HepG2 (cell line): ENCODE data around the gene KLF11. TPM values are rescaled to one million over a fixed set of nuclear protein-coding genes. Genes with fewer than 3 reads are reported as not detected.

Experiments
- ATAC-seq: fragments of 200-7000 bp; cut with Tn5 transposase; 3 replicates; pipeline ENCODE4 v1.9.1; 2020; ENCODE audit warnings: mild to moderate bottlenecking, moderate library complexity
- BruUV-seq: library from RNA; stranded (reverse); fragments of 400-500 nt; replicated peaks from 2 replicates; lab custom pipeline; 2021; lab: Mats Ljungman, UMichigan
- CTCF ChIA-PET: fragments of 300-600 bp; formaldehyde crosslinking; extraction: SDS; loops from one replicate; lab custom pipeline; 2021; ENCODE audit warnings: low total read pairs, inconsistent platforms, low intra/inter-chr PET ratio; lab: Yijun Ruan, JAX
- POLR2A ChIA-PET: fragments of 350-600 bp; sonication (Branson Sonifier 250); formaldehyde crosslinking; loops from one replicate; lab custom pipeline; 2020; ENCODE audit warnings: antibody characterized with exemption, inconsistent platforms; lab: Yijun Ruan, JAX
- DNase-seq: peaks from one replicate; pipeline ENCODE4 v3.0.0-alpha.2; 2015; ENCODE audit warnings: low spot score
- FAIRE-seq: peaks from 3 replicates; lab custom pipeline; 2011; peaks lifted over from hg19 to GRCh38; lab: Jason Lieb, UNC
- H2AFZ ChIP-seq: one replicate; pipeline ENCODE4 v1.6.1; 2011; ENCODE audit warnings: low read length, inconsistent platforms
- H3K27ac ChIP-seq: fragments of 300-600 bp; 3 replicates; pipeline ENCODE4 v1.8.0; 2011; ENCODE audit warnings: mixed run types, mild to moderate bottlenecking, mixed read lengths, low read length, inconsistent platforms; ENCODE audit not compliant: insufficient read depth; ENCODE audit errors: extremely low read length
- H3K27me3 ChIP-seq, 2 experiments: fragments of 200-600 bp in 1 of 2; 2 replicates in 1 of 2; 3 replicates in 1 of 2; pipeline versions ENCODE4 v1.6.0 to v1.8.0; 2011; ENCODE audit warnings: low read length in 2 of 2, mild to moderate bottlenecking in 2 of 2, moderate library complexity in 2 of 2, inconsistent platforms in 1 of 2; ENCODE audit not compliant: insufficient read depth in 2 of 2, control insufficient read depth in 1 of 2
- H3K36me3 ChIP-seq, 2 experiments: fragments of 200-600 bp in 1 of 2; replicated peaks in 1 of 2; 2 replicates in 1 of 2; 3 replicates in 1 of 2; pipeline versions ENCODE4 v1.5.1 to v1.8.0; 2011; ENCODE audit warnings: low read length in 2 of 2, inconsistent platforms in 1 of 2; ENCODE audit not compliant: insufficient read depth in 2 of 2, control insufficient read depth in 1 of 2
- H3K4me1 ChIP-seq: 2 replicates; pipeline ENCODE4 v1.5.1; 2012; ENCODE audit warnings: low read length, inconsistent platforms; ENCODE audit not compliant: insufficient read depth
- H3K4me2 ChIP-seq: 2 replicates; pipeline ENCODE4 v1.6.0; 2011; ENCODE audit warnings: low read depth, low read length, inconsistent platforms
- H3K4me3 ChIP-seq, 3 experiments: fragments of 200-600 bp in 1 of 3; sonication (generic), shearing (Covaris generic) in 1 of 3; replicated peaks in 1 of 3; 2 replicates each; pipeline ENCODE4 v1.5.1; 2011 to 2016; ENCODE audit warnings: low read length in 3 of 3, inconsistent platforms in 2 of 3, low read depth in 2 of 3, mild to moderate bottlenecking in 2 of 3, control low read depth in 1 of 3, mixed read lengths in 1 of 3; ENCODE audit not compliant: insufficient read depth in 1 of 3
- H3K79me2 ChIP-seq: one replicate; pipeline ENCODE4 v1.6.1; 2011; ENCODE audit warnings: low read length, inconsistent platforms; ENCODE audit not compliant: insufficient read depth
- H3K9ac ChIP-seq: 2 replicates; pipeline ENCODE4 v1.6.0; 2011; ENCODE audit warnings: mild to moderate bottlenecking, low read depth, low read length, inconsistent platforms; ENCODE audit not compliant: insufficient read depth
- H3K9me3 ChIP-seq: 2 replicates; pipeline ENCODE4 v1.5.1; 2012; ENCODE audit warnings: mild to moderate bottlenecking, low read length
- H4K20me1 ChIP-seq: 2 replicates; pipeline ENCODE4 v1.6.0; 2011; ENCODE audit warnings: inconsistent platforms, mild to moderate bottlenecking, low read length, moderate library complexity; ENCODE audit not compliant: insufficient read depth
- ATF4 ChIP-seq, 2 experiments: fragments of 450-650 bp in 1 of 2; sonication (generic) in 1 of 2; formaldehyde crosslinking; IDR thresholded peaks; 2 replicates each; pipeline versions ENCODE4 v1.5.0 to v1.8.0; 2020 to 2022; ENCODE audit warnings: mild to moderate bottlenecking in 1 of 2, missing genetic modification reagents in 1 of 2
- ERF ChIP-seq: IDR thresholded peaks from 2 replicates; pipeline ENCODE4 v1.6.1; 2018; ENCODE audit warnings: missing biosample characterization, missing genetic modification reagents
- ETV5 ChIP-seq: IDR thresholded peaks from 2 replicates; pipeline ENCODE4 v1.6.1; 2018; ENCODE audit warnings: missing biosample characterization, missing genetic modification reagents, inconsistent platforms, borderline replicate concordance
- FOXK1 ChIP-seq: sonication (generic); formaldehyde crosslinking; IDR thresholded peaks from 2 replicates; pipeline ENCODE4 v1.4.0; 2020; ENCODE audit warnings: low read depth, missing genetic modification reagents, borderline replicate concordance
- FOXO1 ChIP-seq: sonication (generic); formaldehyde crosslinking; IDR thresholded peaks from 2 replicates; pipeline ENCODE4 v1.4.0; 2020; ENCODE audit warnings: missing genetic modification reagents
- MBD4 ChIP-seq: IDR thresholded peaks from 2 replicates; pipeline ENCODE4 v1.6.1; 2012; ENCODE audit warnings: low read length, inconsistent platforms, borderline replicate concordance
- MED1 ChIP-seq: sonication (generic); formaldehyde crosslinking; IDR thresholded peaks from 2 replicates; pipeline ENCODE4 v1.4.0; 2020; ENCODE audit warnings: missing genetic modification reagents
- MIXL1 ChIP-seq: IDR thresholded peaks from 2 replicates; pipeline ENCODE4 v1.6.1; 2016
- SALL1 ChIP-seq: sonication (generic); formaldehyde crosslinking; IDR thresholded peaks from 2 replicates; pipeline ENCODE4 v1.8.0; 2022; ENCODE audit warnings: mild to moderate bottlenecking, missing genetic modification reagents
- SAP130 ChIP-seq: IDR thresholded peaks from 2 replicates; pipeline ENCODE4 v1.6.1; 2016; ENCODE audit warnings: low read depth
- SKIL ChIP-seq: sonication (generic); formaldehyde crosslinking; IDR thresholded peaks from 2 replicates; pipeline ENCODE4 v1.8.0; 2022; ENCODE audit warnings: missing genetic modification reagents, mild to moderate bottlenecking, moderate library complexity, borderline replicate concordance
- SMC3 ChIP-seq: IDR thresholded peaks from 2 replicates; pipeline ENCODE4 v1.6.1; 2011; ENCODE audit warnings: low read length, improper control_type of control experiment
- TRIM24 ChIP-seq: sonication (generic); formaldehyde crosslinking; IDR thresholded peaks from 2 replicates; pipeline ENCODE4 v1.8.0; 2022; ENCODE audit warnings: mild to moderate bottlenecking, missing genetic modification reagents
- U2AF2 ChIP-seq: fragments of 200-400 bp; formaldehyde crosslinking; IDR thresholded peaks from 2 replicates; pipeline ENCODE4 v1.6.1; 2017; ENCODE audit warnings: low read depth, mild to moderate bottlenecking, low read length
- ZBTB25 ChIP-seq: IDR thresholded peaks from 2 replicates; pipeline ENCODE4 v1.6.1; 2018; ENCODE audit warnings: missing genetic modification reagents
- ZBTB33 ChIP-seq: sonication (generic); formaldehyde crosslinking; IDR thresholded peaks from 2 replicates; pipeline ENCODE4 v1.4.0; 2020; ENCODE audit warnings: missing genetic modification reagents
- ZGPAT ChIP-seq: IDR thresholded peaks from 2 replicates; pipeline ENCODE4 v1.6.1; 2016; ENCODE audit warnings: mild to moderate bottlenecking
- ZNF382 ChIP-seq: sonication (generic); formaldehyde crosslinking; IDR thresholded peaks from 2 replicates; pipeline ENCODE4 v1.5.0; 2020; ENCODE audit warnings: missing genetic modification reagents, mild to moderate bottlenecking, borderline replicate concordance
- WGBS: methylation state at CpG from one replicate; pipeline ENCODE4 v1.1.6; 2017; ENCODE audit warnings: low lambda C conversion rate; 5-methylcytosine and 5-hydroxymethylcytosine counted together
- in situ Hi-C: cut with HindIII; loops from 2 replicates; pipeline ENCODE4 v1.10.0; 2017; ENCODE audit warnings: low pct_unique_long_range_greater_than_20kb; ENCODE audit not compliant: extremely low pct_ligation_motif_present
- intact Hi-C: fragments of 100-400 bp; cut with micrococcal nuclease; formaldehyde crosslinking; loops from one replicate; pipeline ENCODE4 v1.10.0; 2022; ENCODE audit not compliant: unreplicated experiment
- polyA plus RNA-seq, 8 experiments: library from polyadenylated mRNA; depleted of rRNA in 3 of 8; stranded (reverse) in 7 of 8; unstranded in 1 of 8; fragments of >200 nt; fragmentation: Illumina TruSeq in 4 of 8; extraction: Trizol in 4 of 8; gene quantifications; 2 replicates each; pipeline versions ENCODE4 v1.2.1 to v1.2.3, GENCODE V29; 2011 to 2016; ENCODE audit warnings: low read depth in 4 of 8, missing spikeins in 1 of 8, mixed read lengths in 1 of 8; ENCODE audit not compliant: insufficient read depth in 1 of 8
- total RNA-seq, 5 experiments: library from RNA; depleted of rRNA; stranded (reverse); fragments of >200 nt; fragmentation: Illumina TruSeq; extraction: Trizol; gene quantifications; 2 replicates each; pipeline ENCODE4 v1.2.3, GENCODE V29; 2016; ENCODE audit warnings: low read depth in 1 of 5

The KLF11 gene
- total and polyA plus RNA-seq, 2 of the 13 experiments (the other 11 are each of a cell fraction or from before 2014, with no cell fraction given): 2.5 to 11.8 TPM

- POLR2A ChIA-PET: interaction anchor here (0.9 to 2.4 kb wide), 2 partner anchors 10 to 27 kb away, joined by 3 to 11 read pairs; no protein-coding TSS in a partner anchor
- no peaks in the 10 kb centered on the region for H3K36me3 ChIP-seq
- H3K27me3 ChIP-seq: peaks cover 11 to 54% of the 10 kb centered on the region in 2 experiments; a peak in 4 of 5 replicates
- H3K79me2 ChIP-seq: no peaks in the 10 kb centered on the region
- H3K4me1 ChIP-seq: peaks cover 32% of the 10 kb centered on the region
- in situ Hi-C loops: no loop called here
- H3K4me3 ChIP-seq: no peak overlapping the region
- H3K9me3 ChIP-seq: no peaks in the 10 kb centered on the region
- H3K9ac ChIP-seq: no peak overlapping the region
- no peaks in the 10 kb centered on the region for H4K20me1 ChIP-seq
- intact Hi-C loops: no loop called here
- BruUV-seq: no TSS peak
- H3K4me2 ChIP-seq: peak overlapping the region; percentile 13; the same call in 1 of the 2 replicates
- FAIRE-seq (no peak), DNase-seq (peak; percentile 37), ATAC-seq (peak; percentile 20; the same call in 2 of the 3 replicates)
- H3K27ac ChIP-seq: no peak overlapping the region
- WGBS: 3% methylated on average over 8 of the region's 8 CpGs
- CTCF ChIA-PET: no interaction called here
- no peak overlapping the region for H2AFZ ChIP-seq
- TF ChIP-seq ZBTB25 (CRISPR knock-in tag) (0 out of 2 replicates have a peak, but pooled peaks have one; percentile 36), FOXO1 (CRISPR knock-in tag) (peak; percentile 59; the same call in 1 of the 2 replicates), TRIM24 (CRISPR knock-in tag) (peak; percentile 93), MED1 (CRISPR knock-in tag) (peak; percentile 75), ZNF382 (CRISPR knock-in tag) (no peak), ZBTB33 (peak; percentile 95; the same call in 1 of the 2 replicates), MIXL1 (CRISPR knock-in tag) (0 out of 2 replicates have a peak, but pooled peaks have one; percentile 32), SAP130 (CRISPR knock-in tag) (peak; percentile 41), ETV5 (CRISPR knock-in tag) (peak; percentile 51; the same call in 1 of the 2 replicates), ERF (0 out of 2 replicates have a peak, but pooled peaks have one; percentile 26), MBD4 (no peak), FOXK1 (CRISPR knock-in tag) (peak; percentile 96), U2AF2 (no peak), SMC3 (peak; percentile 28; the same call in 1 of the 2 replicates), ZGPAT (peak; percentile 63; the same call in 1 of the 2 replicates), ATF4 (CRISPR knock-in tag; IDR thresholded peaks at IDR 0.05) (peak in 1 of 2 experiments; percentile 99; a peak in 2 of 4 replicates), SALL1 (CRISPR knock-in tag) (peak; percentile 77; the same call in 1 of the 2 replicates), SKIL (0 out of 2 replicates have a peak, but pooled peaks have one; percentile 18)
These were observed 24.2 kb upstream of the KLF11 start for GRCh38 chr2:10019174-10019573.
